ENCODE measurements around the gene USF3.

GRCh38 chr3:113685956-113686721, 10.3 kb downstream of the USF3 start:
- no peak for TF ChIP-seq CTCF (conservative IDR thresholded peaks at IDR 0.05)
- TF ChIP-seq ZFX (IDR thresholded peaks at IDR 0.05) = no peak

Data from C4-2B (cell line).